HFF-Myc (cell line): ENCODE data around the gene CLEC4G.

Experiments
- DNase-seq: peaks from one replicate; pipeline ENCODE4 v3.0.0-alpha.2; 2011; ENCODE audit warnings: low read depth; ENCODE audit errors: extremely low read depth
- H3K4me3 ChIP-seq: replicated peaks from 2 replicates; pipeline ENCODE4 v1.5.1; 2011; ENCODE audit warnings: low read depth, mild to moderate bottlenecking, control low read depth, low read length
- CTCF ChIP-seq: IDR thresholded peaks from 2 replicates; pipeline ENCODE4 v1.5.1; 2012; ENCODE audit warnings: mild to moderate bottlenecking, low read depth, low read length, control low read depth; ENCODE audit errors: missing control alignments

Gene CLEC4G

GRCh38 chr19:7697721-7698287 is 34.1 kb downstream of the CLEC4G start:
- TF ChIP-seq CTCF, result no peak
- H3K4me3 ChIP-seq, result no peak overlapping the region
- no peak for DNase-seq

GRCh38 chr19:7694499-7694898 is 37.4 kb downstream of the CLEC4G start:
- TF ChIP-seq CTCF, result no peak
- no peak for DNase-seq
- no peak overlapping the region for H3K4me3 ChIP-seq

- DNase-seq, result no peak
- no peak overlapping the region for H3K4me3 ChIP-seq
- TF ChIP-seq CTCF, result no peak
These were observed 39.4 kb downstream of the CLEC4G start for GRCh38 chr19:7692417-7693088.

- no peak for DNase-seq
- TF ChIP-seq CTCF, result no peak
- no peak overlapping the region for H3K4me3 ChIP-seq
These were observed 40.4 kb downstream of the CLEC4G start for GRCh38 chr19:7691497-7691896.

GRCh38 chr19:7690779-7691258 is 41.1 kb downstream of the CLEC4G start:
- H3K4me3 ChIP-seq, result no peak overlapping the region
- no peak for DNase-seq
- no peak for TF ChIP-seq CTCF

GRCh38 chr19:7689165-7689564 is 42.7 kb downstream of the CLEC4G start:
- no peak overlapping the region for H3K4me3 ChIP-seq
- TF ChIP-seq CTCF, result no peak
- DNase-seq, result no peak
